Esophagus muscularis mucosa (tissue), 3 donors: ENCODE measurements around the gene HCFC1.

Experiments used
- EP300 ChIP-seq: sonication (generic); formaldehyde crosslinking; IDR thresholded peaks from one replicate; pipeline ENCODE4 v1.6.1; 2017; ENCODE audit warnings: antibody characterized with exemption
- TF ChIP-seq, protein P1 (sequence below), 3 experiments: fragments of 200-600 bp in 2 of 3; fragments of 450-650 bp in 1 of 3; sonication (generic) in 2 of 3; IDR thresholded peaks; one replicate each; pipeline ENCODE4 v1.5.1; 2017 to 2019; ENCODE audit warnings: antibody characterized with exemption in 3 of 3, mild to moderate bottlenecking in 2 of 3, moderate library complexity in 1 of 3

DNA sequence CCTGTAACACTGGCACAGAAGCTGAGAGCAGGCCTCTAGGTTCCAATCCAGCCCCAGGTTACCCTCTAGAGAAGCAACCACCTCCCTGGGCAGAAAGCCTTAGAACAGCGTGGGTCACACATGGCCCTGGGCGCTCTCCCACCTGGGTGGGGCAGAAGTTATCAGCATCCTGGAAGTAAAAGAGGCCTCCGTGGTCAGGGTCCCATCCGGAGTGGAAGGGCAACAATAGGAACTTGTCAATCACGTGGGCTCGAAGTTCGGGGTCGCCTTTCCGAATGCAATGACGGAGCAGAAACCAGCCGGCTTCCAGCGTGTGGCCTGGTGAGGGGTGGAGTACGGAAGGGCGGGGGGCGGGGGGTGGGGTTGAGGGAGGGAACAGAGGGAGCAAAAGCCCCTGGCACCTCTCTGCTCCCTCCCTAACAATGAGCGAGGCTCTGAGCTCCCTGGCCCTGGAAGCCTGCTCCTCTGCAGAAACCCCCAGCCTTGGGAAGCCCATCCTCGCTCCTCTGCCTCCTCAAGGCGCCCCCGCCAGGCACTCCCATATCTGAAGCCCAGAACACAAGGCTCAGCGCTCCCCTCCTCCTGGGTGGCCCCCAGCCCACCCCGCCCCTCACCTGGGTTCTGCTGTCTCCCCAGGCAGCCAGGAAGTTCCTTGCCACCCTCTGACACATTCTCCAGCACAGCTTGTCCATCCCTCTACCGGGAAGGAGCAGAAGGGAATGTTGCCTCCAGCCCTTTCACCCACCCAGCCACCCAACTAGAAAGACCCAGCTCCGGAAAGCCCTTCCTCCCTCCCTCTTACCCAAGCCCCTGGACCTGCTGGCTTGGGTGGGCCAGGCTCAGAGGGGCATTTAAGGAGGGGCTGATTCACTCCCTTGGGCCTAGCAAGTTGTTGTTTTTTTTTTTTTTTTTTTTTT lies 30.0 kb downstream of the HCFC1 start:
- TF ChIP-seq, protein P1, sequence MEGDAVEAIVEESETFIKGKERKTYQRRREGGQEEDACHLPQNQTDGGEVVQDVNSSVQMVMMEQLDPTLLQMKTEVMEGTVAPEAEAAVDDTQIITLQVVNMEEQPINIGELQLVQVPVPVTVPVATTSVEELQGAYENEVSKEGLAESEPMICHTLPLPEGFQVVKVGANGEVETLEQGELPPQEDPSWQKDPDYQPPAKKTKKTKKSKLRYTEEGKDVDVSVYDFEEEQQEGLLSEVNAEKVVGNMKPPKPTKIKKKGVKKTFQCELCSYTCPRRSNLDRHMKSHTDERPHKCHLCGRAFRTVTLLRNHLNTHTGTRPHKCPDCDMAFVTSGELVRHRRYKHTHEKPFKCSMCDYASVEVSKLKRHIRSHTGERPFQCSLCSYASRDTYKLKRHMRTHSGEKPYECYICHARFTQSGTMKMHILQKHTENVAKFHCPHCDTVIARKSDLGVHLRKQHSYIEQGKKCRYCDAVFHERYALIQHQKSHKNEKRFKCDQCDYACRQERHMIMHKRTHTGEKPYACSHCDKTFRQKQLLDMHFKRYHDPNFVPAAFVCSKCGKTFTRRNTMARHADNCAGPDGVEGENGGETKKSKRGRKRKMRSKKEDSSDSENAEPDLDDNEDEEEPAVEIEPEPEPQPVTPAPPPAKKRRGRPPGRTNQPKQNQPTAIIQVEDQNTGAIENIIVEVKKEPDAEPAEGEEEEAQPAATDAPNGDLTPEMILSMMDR (IDR thresholded peaks at IDR 0.05), result no peak
- TF ChIP-seq EP300, result no peak
